Astrocyte of the cerebellum (primary cell): ENCODE results near the gene NKX3-2.

Experiments used
- DNase-seq: peaks from one replicate; pipeline ENCODE4 v3.0.0-alpha.2; 2011; ENCODE audit warnings: low read depth
- H3K4me3 ChIP-seq: 2 replicates; pipeline ENCODE4 v1.5.1; 2011; ENCODE audit warnings: mild to moderate bottlenecking, low read depth, low read length, moderate library complexity
- in situ Hi-C: cut with HindIII; loops from 2 replicates; pipeline ENCODE4 v1.10.0; 2017; ENCODE audit warnings: low sequenced_read_pairs
- TF ChIP-seq, protein P1 (sequence below): IDR thresholded peaks from 2 replicates; pipeline ENCODE4 v1.5.1; 2012; ENCODE audit warnings: low read length, low read depth, moderate library complexity, mild to moderate bottlenecking; ENCODE audit errors: missing control alignments

NKX3-2 gene

DNA sequence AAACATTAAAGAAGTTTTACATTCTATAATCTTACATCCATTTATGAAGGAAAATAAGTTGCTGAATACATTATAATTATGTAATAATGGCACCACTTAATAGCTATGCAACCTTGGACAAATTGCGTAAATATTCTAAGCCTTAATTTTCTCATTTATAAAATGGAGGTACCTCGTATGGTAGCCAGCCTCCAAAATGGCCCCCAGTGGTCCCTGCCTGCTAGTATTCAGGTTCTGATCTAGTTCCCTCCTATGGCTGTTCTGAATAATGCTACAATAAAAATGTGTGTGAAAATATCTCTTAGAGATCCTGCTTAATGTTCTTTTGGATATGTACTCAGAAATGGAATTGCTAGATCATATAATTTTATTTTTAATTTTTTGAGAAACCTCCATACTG, 11.0 kb upstream of the NKX3-2 start:
- in situ Hi-C loops, result no loop called here
- no peak for DNase-seq
- TF ChIP-seq, protein P1, sequence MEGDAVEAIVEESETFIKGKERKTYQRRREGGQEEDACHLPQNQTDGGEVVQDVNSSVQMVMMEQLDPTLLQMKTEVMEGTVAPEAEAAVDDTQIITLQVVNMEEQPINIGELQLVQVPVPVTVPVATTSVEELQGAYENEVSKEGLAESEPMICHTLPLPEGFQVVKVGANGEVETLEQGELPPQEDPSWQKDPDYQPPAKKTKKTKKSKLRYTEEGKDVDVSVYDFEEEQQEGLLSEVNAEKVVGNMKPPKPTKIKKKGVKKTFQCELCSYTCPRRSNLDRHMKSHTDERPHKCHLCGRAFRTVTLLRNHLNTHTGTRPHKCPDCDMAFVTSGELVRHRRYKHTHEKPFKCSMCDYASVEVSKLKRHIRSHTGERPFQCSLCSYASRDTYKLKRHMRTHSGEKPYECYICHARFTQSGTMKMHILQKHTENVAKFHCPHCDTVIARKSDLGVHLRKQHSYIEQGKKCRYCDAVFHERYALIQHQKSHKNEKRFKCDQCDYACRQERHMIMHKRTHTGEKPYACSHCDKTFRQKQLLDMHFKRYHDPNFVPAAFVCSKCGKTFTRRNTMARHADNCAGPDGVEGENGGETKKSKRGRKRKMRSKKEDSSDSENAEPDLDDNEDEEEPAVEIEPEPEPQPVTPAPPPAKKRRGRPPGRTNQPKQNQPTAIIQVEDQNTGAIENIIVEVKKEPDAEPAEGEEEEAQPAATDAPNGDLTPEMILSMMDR, result no peak
- no peak overlapping the region for H3K4me3 ChIP-seq

DNA sequence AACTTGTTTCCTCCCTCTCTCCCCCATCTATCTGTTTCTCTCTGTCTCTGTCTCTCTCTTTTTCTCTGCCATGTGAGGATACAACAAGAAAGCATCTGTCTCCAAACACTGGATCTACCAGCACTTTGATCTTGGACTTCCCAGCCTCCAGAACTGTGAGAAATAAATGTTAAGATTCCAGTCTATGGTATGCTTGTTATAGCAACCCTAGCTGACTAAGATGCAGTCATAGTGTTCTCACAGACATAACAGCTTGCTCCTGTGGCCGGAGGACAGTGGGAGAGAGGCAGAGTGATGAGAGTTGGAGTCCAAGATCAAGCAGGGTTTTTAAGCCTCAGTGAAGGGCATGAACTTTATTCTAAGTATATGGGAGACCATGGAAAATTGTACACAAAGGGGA, 8.8 kb upstream of the NKX3-2 start:
- no peak for DNase-seq
- TF ChIP-seq, protein P1, result no peak
- H3K4me3 ChIP-seq, result no peak overlapping the region
- in situ Hi-C loops, result no loop called here

DNA sequence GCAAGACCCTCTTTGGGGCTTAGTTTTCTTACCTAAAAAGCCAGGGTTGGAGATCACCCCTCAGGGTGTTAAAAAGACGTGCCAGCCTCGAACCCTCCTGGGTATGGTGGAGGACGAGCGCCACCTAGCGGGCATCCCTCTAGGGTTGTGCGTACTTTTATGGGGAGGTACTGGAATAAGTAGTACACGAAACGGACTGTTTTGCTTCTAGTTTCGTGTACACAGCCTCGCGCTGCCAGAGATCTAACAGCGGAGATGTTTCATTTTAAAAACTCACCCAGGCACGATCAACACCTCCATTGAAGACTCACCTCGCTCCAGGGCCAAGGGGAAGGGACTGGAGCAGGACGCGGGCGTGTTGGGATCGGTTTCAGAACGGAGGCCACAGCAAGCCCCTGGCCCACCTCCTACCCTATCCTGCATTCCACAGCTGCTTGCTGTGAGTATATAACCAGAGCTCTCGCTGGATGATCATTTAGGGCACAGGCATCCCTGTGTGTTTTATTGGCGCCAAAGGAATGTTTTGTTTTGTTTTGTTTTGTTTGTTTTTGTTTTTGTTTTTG, 4.8 kb upstream of the NKX3-2 start:
- in situ Hi-C loops, result no loop called here
- DNase-seq, result peak; percentile 53
- H3K4me3 ChIP-seq, result peak overlapping the region; percentile 40
- TF ChIP-seq, protein P1, result peak; percentile 80

DNA sequence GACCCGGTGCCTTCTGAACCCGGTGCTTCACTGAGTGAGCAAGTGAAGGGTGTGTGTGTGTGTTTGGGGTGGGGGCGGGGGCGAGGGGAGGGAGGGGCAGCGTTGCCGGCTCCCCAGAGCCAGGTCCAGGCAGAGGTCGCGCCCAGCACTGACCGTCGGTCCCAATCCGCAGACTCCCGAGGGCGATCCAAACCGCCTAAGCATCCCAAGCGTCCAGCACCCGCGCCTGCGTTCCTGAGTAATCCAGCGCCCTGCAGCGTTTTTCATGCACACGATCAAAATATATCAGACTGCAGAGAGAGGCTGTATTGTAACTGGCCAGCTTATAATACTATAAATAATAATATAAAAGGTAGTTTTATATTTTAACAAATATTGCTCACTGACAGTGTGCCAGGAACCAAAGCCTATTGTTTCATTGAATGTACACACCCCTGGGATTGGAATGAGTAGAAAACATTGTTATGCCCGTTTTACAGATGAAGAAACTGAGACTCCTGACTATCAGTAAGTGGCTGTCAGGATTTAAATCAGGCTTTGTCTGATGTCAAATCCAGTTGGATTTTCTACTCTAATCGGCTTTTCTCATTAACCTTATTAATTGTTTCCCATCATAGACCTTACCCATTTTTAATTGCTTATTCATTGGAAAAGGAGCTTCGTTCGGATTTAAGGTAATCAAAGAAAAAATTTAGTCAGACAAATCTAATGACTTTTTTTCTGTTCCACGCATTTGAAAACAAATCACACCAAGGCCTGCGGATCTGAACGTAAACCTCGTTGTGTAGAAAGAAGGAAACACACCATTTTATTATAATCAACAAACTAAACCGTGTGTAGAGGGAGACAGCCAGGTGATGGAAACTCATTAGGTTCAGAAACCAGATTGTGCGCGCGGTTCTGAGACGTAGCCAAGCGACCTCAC, 4.0 kb upstream of the NKX3-2 start:
- TF ChIP-seq, protein P1, result no peak
- H3K4me3 ChIP-seq, result no peak overlapping the region
- no peak for DNase-seq
- in situ Hi-C loops, result no loop called here

DNA sequence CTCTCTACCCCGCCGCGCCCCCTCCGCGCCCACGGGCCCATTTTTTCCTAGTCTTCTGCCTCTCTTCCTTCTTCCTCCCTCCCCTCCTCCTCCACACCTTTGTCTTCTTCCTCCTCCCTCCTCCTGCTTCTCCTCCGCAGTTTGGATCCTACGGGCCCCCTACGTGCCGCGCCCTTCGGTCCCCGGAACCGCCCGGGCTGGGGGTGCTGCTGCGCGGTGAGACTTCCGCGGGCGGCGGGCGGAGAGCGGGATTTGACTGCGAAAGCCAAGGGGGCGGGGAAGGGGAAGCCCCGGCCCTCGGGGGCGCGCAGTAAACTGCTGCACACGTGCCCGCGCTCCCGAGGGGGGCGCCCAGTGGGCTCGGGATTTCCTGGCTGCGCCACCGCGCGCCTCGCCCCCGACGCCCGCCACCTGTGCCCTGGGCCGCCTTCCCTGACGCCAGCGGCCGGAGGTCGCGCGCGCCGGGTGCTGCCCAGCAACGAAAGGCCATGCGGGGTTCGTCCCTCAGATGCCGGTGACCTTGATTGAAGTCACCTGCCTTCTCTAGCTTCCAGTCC, 3.3 kb upstream of the NKX3-2 start:
- H3K4me3 ChIP-seq, result peak overlapping the region; percentile 26
- TF ChIP-seq, protein P1, result no peak
- in situ Hi-C loops, result no loop called here
- no peak for DNase-seq

DNA sequence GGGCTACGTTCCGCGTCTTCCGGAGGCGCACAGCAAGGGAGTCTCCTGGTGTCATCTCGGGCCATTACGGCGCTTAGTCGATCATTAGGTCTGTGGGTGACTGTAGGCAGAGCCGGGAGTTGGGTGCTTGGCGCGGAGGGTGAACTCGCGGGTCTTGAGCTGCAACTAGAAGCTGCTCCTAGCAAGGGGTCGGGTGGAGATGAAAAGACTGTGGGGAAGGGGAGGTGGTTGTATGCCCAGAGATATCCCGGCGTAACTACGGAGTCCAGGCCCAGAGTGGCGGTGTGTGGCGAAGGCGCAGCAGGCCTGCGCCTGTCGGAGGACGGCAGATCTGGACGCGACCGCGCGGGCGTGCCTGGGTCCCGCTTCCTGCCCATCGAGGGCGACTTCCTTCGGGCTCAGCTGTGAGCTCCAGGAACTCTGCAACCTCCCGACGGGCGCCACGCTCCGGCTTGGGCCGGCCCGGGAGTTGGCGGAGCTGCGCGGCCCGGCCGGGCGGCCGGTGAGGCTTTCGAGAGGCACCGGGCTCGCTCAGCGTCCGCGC, 2.7 kb upstream of the NKX3-2 start:
- TF ChIP-seq, protein P1, result no peak
- no peak for DNase-seq
- in situ Hi-C loops, result no loop called here
- no peak overlapping the region for H3K4me3 ChIP-seq
